MM.1S (cell line): ENCODE data around the gene ASCC3.

Source experiments
- DNase-seq: peaks from one replicate; pipeline ENCODE4 v3.0.0-alpha.2; 2015
- H2AFZ ChIP-seq: fragments of 300-600 bp; sonication (generic); 2 replicates; pipeline ENCODE4 v1.6.0; 2016; ENCODE audit warnings: antibody characterized with exemption, low read length
- H3F3A ChIP-seq: fragments of 300-600 bp; sonication (generic); 2 replicates; pipeline ENCODE4 v1.6.1; 2016; ENCODE audit warnings: mild to moderate bottlenecking, antibody characterized with exemption, low read length, moderate library complexity, mixed read lengths; ENCODE audit not compliant: insufficient read depth
- H3K27ac ChIP-seq: fragments of 300-600 bp; sonication (generic); 2 replicates; pipeline ENCODE4 v1.5.1; 2016; ENCODE audit warnings: mild to moderate bottlenecking, low read length
- H3K27me3 ChIP-seq: fragments of 300-600 bp; sonication (generic); replicated peaks from 2 replicates; pipeline ENCODE4 v1.6.0; 2016; ENCODE audit warnings: low read length; ENCODE audit not compliant: insufficient read depth
- H3K36me3 ChIP-seq: fragments of 300-600 bp; sonication (generic); replicated peaks from 2 replicates; pipeline ENCODE4 v1.6.1; 2016; ENCODE audit warnings: mild to moderate bottlenecking, low read length, mixed read lengths; ENCODE audit not compliant: insufficient read depth
- H3K4me1 ChIP-seq: fragments of 300-600 bp; sonication (generic); 2 replicates; pipeline ENCODE4 v1.6.1; 2016; ENCODE audit warnings: low read length, mixed read lengths
- H3K4me2 ChIP-seq: fragments of 300-600 bp; sonication (generic); 2 replicates; pipeline ENCODE4 v1.6.0; 2016; ENCODE audit warnings: low read depth, low read length
- H3K4me3 ChIP-seq: fragments of 300-600 bp; sonication (generic); 2 replicates; pipeline ENCODE4 v1.5.1; 2016; ENCODE audit warnings: low read length, mixed read lengths
- H3K79me2 ChIP-seq: fragments of 300-600 bp; sonication (generic); 2 replicates; pipeline ENCODE4 v1.6.1; 2016; ENCODE audit warnings: mixed run types, low read length, mixed read lengths
- H3K9ac ChIP-seq: fragments of 300-600 bp; sonication (generic); 2 replicates; pipeline ENCODE4 v1.6.1; 2016; ENCODE audit warnings: low read length, mixed read lengths
- H3K9me2 ChIP-seq: fragments of 300-600 bp; sonication (generic); replicated peaks from 2 replicates; pipeline ENCODE4 v1.6.1; 2016; ENCODE audit warnings: mild to moderate bottlenecking, low read length, mixed read lengths; ENCODE audit not compliant: insufficient read depth
- H3K9me3 ChIP-seq: fragments of 300-600 bp; sonication (generic); replicated peaks from 2 replicates; pipeline ENCODE4 v1.6.1; 2016; ENCODE audit warnings: mild to moderate bottlenecking, low read length, mixed read lengths; ENCODE audit not compliant: insufficient read depth
- H4K20me1 ChIP-seq: fragments of 300-600 bp; sonication (generic); 2 replicates; pipeline ENCODE4 v1.6.1; 2016; ENCODE audit warnings: mild to moderate bottlenecking, low read length, moderate library complexity, mixed read lengths; ENCODE audit not compliant: insufficient read depth
- CTCF ChIP-seq: fragments of 300-600 bp; sonication (generic); IDR thresholded peaks from 2 replicates; pipeline ENCODE4 v1.5.1; 2016; ENCODE audit warnings: antibody characterized with exemption, low read length, mixed read lengths
- EZH2 ChIP-seq: fragments of 300-600 bp; sonication (generic); optimal IDR thresholded peaks from 2 replicates; pipeline ENCODE3; 2017; ENCODE audit warnings: low read depth, mild to moderate bottlenecking, antibody characterized with exemption, low read length, mixed read lengths
- EZH2phosphoT487 ChIP-seq: fragments of 300-600 bp; sonication (generic); IDR thresholded peaks from 2 replicates; pipeline ENCODE4 v1.6.1; 2018; ENCODE audit warnings: antibody characterized with exemption, low read length

ASCC3 gene

GRCh38 chr6:100566563-100566962 lies 314.6 kb downstream of the ASCC3 start:
- no peak overlapping the region for H3K4me3 ChIP-seq
- H2AFZ ChIP-seq: no peak overlapping the region
- no peaks in the 10 kb centered on the region for H3K79me2 ChIP-seq
- DNase-seq: no peak
- no peak overlapping the region for H3K9ac ChIP-seq
- no peaks in the 10 kb centered on the region for H3K4me1 ChIP-seq
- H3K9me2 ChIP-seq: no peaks in the 10 kb centered on the region
- H3K9me3 ChIP-seq: no peaks in the 10 kb centered on the region
- no peaks in the 10 kb centered on the region for H3F3A ChIP-seq
- no peaks in the 10 kb centered on the region for H3K36me3 ChIP-seq
- no peak overlapping the region for H3K27ac ChIP-seq
- no peak overlapping the region for H3K4me2 ChIP-seq
- H3K27me3 ChIP-seq: no peaks in the 10 kb centered on the region
- TF ChIP-seq CTCF: no peak
- TF ChIP-seq EZH2: no peak
- no peak for TF ChIP-seq EZH2phosphoT487
- no peaks in the 10 kb centered on the region for H4K20me1 ChIP-seq

GRCh38 chr6:100565439-100566104 lies 315.6 kb downstream of the ASCC3 start:
- Histone ChIP-seq H3K9me2 (no peaks in the 10 kb centered on the region), H3K27ac (no peak overlapping the region), H3K79me2 (no peaks in the 10 kb centered on the region), H3K9me3 (no peaks in the 10 kb centered on the region), H3F3A (no peaks in the 10 kb centered on the region), H4K20me1 (no peaks in the 10 kb centered on the region), H3K9ac (no peak overlapping the region), H3K4me2 (no peak overlapping the region), H3K36me3 (no peaks in the 10 kb centered on the region), H2AFZ (no peak overlapping the region), H3K27me3 (no peaks in the 10 kb centered on the region), H3K4me1 (no peaks in the 10 kb centered on the region), H3K4me3 (no peak overlapping the region)
- DNase-seq: no peak
- TF ChIP-seq CTCF: no peak
- no peak for TF ChIP-seq EZH2phosphoT487
- TF ChIP-seq EZH2: no peak

- Histone ChIP-seq H4K20me1 (no peaks in the 10 kb centered on the region), H2AFZ (no peak overlapping the region), H3K27me3 (no peaks in the 10 kb centered on the region), H3K4me3 (no peak overlapping the region), H3K4me2 (no peak overlapping the region), H3K9me3 (no peaks in the 10 kb centered on the region), H3K9ac (no peak overlapping the region), H3K9me2 (no peaks in the 10 kb centered on the region), H3K27ac (no peak overlapping the region), H3F3A (no peaks in the 10 kb centered on the region), H3K36me3 (no peaks in the 10 kb centered on the region), H3K4me1 (no peaks in the 10 kb centered on the region), H3K79me2 (no peaks in the 10 kb centered on the region)
- no peak for TF ChIP-seq CTCF
- no peak for TF ChIP-seq EZH2
- TF ChIP-seq EZH2phosphoT487: no peak
- no peak for DNase-seq
These were observed 321.3 kb downstream of the ASCC3 start for GRCh38 chr6:100559859-100560258.
